ENCODE measurements around the gene C2CD2L. TPM values are rescaled to one million over a fixed set of nuclear protein-coding genes. Genes with fewer than 3 reads are reported as not detected.

Gene C2CD2L
- total RNA-seq, 2 donors from 2014 or later, result 5.1 to 9.0 TPM

DNA sequence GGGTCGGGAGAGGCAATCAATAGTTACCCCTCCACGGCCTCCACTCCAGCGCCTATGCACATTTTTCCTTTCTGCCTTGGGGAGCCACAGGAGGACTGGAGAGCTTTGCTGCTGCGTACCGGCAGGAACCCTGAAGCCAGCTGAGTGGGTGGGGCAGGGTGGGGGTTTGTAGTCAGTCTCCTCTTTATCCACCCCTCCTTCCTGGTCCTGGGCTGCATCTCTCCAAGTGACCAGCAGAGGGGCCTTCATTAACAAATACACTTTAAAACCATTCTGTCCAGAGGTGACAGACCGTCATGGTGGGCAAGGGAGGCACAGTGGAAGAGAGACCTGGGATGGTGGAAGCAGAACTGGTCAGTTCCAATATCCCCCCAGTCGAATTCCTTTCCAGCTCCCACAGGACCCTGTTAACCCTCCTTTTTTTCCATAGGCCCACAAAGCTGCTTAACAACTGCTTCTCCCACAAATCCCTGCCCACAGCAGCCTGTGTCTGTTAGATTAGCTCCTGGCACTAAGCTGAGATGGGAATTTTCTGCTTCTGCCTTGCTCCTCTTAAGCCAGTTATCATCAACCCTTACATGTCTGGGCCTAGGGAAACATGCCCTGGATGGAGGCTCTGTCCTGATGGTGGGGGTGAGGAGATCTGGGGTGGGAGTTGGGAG, 37.8 kb downstream of the C2CD2L start:
- peak; percentile 26 for DNase-seq (ENCODE audit: low spot score)
- intact Hi-C loops (cut with DNase I), result no loop called here
- 18% methylated on average over 7 of the region's 7 CpGs for WGBS
- Histone ChIP-seq H3K4me3 (no peak overlapping the region), H3K27ac (no peak overlapping the region), H3K9me3 (no peaks in the 10 kb centered on the region), H3K27me3 (replicated peaks; ENCODE audit: insufficient read depth) (no peaks in the 10 kb centered on the region), H3K4me1 (replicated peaks) (no peaks in the 10 kb centered on the region), H3K36me3 (no peaks in the 10 kb centered on the region)
- TF ChIP-seq POLR2AphosphoS5 (IDR thresholded peaks at IDR 0.05) (no peak), CTCF (IDR thresholded peaks at IDR 0.05) (peak; percentile 42 to 59 (median 51))

GRCh38 chr11:119145551-119145950, 38.4 kb downstream of the C2CD2L start:
- Histone ChIP-seq H3K9me3 (no peaks in the 10 kb centered on the region), H3K27me3 (replicated peaks; ENCODE audit: insufficient read depth) (no peaks in the 10 kb centered on the region), H3K4me3 (no peak overlapping the region), H3K36me3 (no peaks in the 10 kb centered on the region), H3K27ac (no peak overlapping the region), H3K4me1 (replicated peaks) (no peaks in the 10 kb centered on the region)
- intact Hi-C loops (cut with DNase I), result no loop called here
- DNase-seq (ENCODE audit: low spot score), result no peak
- WGBS, result 41% methylated on average over 3 of the region's 3 CpGs
- TF ChIP-seq CTCF (IDR thresholded peaks at IDR 0.05), result no peak
- TF ChIP-seq POLR2A (IDR thresholded peaks at IDR 0.05), result no peak
- TF ChIP-seq POLR2AphosphoS5 (IDR thresholded peaks at IDR 0.05), result no peak

- H3K27me3 ChIP-seq (replicated peaks; ENCODE audit: insufficient read depth), result no peaks in the 10 kb centered on the region
- intact Hi-C loops (cut with DNase I), result no loop called here
- DNase-seq (ENCODE audit: low spot score), result no peak
- WGBS, result 57% methylated on average over 6 of the region's 6 CpGs
- H3K27ac ChIP-seq, result no peak overlapping the region
- no peaks in the 10 kb centered on the region for H3K36me3 ChIP-seq
- no peaks in the 10 kb centered on the region for H3K9me3 ChIP-seq
- no peaks in the 10 kb centered on the region for H3K4me1 ChIP-seq (replicated peaks)
- TF ChIP-seq CTCF (IDR thresholded peaks at IDR 0.05), result no peak
- TF ChIP-seq POLR2AphosphoS5 (IDR thresholded peaks at IDR 0.05), result no peak
- no peak for TF ChIP-seq POLR2A (IDR thresholded peaks at IDR 0.05)
- no peak overlapping the region for H3K4me3 ChIP-seq
Measured at GRCh38 chr11:119147604-119148333, 40.6 kb downstream of the C2CD2L start.

GRCh38 chr11:119148720-119149017, 41.5 kb downstream of the C2CD2L start:
- intact Hi-C loops (cut with DNase I), result no loop called here
- DNase-seq (ENCODE audit: low spot score), result no peak
- Histone ChIP-seq H3K4me3 (peak overlapping the region; percentile 41 to 50), H3K36me3 (no peaks in the 10 kb centered on the region), H3K4me1 (replicated peaks) (no peaks in the 10 kb centered on the region), H3K27me3 (replicated peaks; ENCODE audit: insufficient read depth) (no peaks in the 10 kb centered on the region), H3K9me3 (no peaks in the 10 kb centered on the region), H3K27ac (no peak overlapping the region)
- TF ChIP-seq POLR2A (IDR thresholded peaks at IDR 0.05), result no peak
- TF ChIP-seq CTCF (IDR thresholded peaks at IDR 0.05), result no peak
- no peak for TF ChIP-seq POLR2AphosphoS5 (IDR thresholded peaks at IDR 0.05)
- under 1% methylated on average over 16 of the region's 16 CpGs for WGBS
